ENCODE measurements around the gene SLC7A10. TPM values are rescaled to one million over a fixed set of nuclear protein-coding genes. Genes with fewer than 3 reads are reported as not detected.

Gene SLC7A10
- total RNA-seq, 1 donor = not detected

DNA sequence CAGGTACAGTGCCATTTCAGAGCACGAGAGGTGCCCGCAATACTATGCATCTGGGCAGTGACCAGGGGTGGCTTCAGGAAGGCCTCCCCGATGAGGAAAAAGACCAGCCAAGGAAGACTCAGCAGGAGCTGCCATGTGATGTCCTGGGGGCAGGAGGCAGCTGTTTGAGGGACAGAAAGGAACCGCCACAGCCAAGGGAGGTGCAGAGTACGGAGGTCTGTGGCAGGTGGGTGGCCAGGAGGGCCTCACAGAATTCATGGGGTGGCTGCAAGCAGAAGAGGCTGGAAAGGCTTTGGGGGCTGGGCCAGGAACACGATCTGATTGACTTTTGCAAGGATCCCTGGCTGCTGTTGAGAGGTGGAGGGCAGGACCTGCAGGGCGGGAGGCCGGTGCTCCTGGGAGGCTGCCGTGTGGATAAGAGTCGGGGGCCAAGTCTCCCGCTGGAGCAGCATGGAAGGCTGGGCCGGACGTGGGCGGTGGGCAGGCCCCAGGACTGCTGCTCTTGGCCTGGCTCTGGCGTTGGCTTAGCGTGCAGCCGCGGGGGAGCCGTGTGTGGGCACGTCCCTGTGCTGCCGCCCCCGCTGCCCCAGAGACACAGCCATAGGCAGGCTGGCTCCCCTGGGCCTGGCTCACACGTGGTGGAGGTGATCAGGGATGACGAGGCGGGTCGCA lies 47.6 kb upstream of the SLC7A10 start:
- no peaks in the 10 kb centered on the region for H3K36me3 ChIP-seq (ENCODE audit: insufficient read depth, low read length)
- H3K4me3 ChIP-seq (ENCODE audit: insufficient read depth, low read length) = no peak overlapping the region
- TF ChIP-seq, protein P1, sequence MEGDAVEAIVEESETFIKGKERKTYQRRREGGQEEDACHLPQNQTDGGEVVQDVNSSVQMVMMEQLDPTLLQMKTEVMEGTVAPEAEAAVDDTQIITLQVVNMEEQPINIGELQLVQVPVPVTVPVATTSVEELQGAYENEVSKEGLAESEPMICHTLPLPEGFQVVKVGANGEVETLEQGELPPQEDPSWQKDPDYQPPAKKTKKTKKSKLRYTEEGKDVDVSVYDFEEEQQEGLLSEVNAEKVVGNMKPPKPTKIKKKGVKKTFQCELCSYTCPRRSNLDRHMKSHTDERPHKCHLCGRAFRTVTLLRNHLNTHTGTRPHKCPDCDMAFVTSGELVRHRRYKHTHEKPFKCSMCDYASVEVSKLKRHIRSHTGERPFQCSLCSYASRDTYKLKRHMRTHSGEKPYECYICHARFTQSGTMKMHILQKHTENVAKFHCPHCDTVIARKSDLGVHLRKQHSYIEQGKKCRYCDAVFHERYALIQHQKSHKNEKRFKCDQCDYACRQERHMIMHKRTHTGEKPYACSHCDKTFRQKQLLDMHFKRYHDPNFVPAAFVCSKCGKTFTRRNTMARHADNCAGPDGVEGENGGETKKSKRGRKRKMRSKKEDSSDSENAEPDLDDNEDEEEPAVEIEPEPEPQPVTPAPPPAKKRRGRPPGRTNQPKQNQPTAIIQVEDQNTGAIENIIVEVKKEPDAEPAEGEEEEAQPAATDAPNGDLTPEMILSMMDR (IDR thresholded peaks at IDR 0.05; ENCODE audit: extremely low read depth, low read depth, low read length) = no peak
- H2AFZ ChIP-seq (ENCODE audit: low read length) = peak overlapping the region; percentile 2
- H3K9me3 ChIP-seq (ENCODE audit: low read depth, low read length) = no peaks in the 10 kb centered on the region
- H3K79me2 ChIP-seq (ENCODE audit: insufficient read depth, low read length) = no peaks in the 10 kb centered on the region
- H4K20me1 ChIP-seq (ENCODE audit: insufficient read depth, low read length) = no peaks in the 10 kb centered on the region
- peaks cover 16% of the 10 kb centered on the region for H3K4me1 ChIP-seq (ENCODE audit: insufficient read depth, low read length)
- H3K27ac ChIP-seq (ENCODE audit: low read depth, low read length) = no peak overlapping the region
- H3K4me2 ChIP-seq (ENCODE audit: insufficient read depth, low read length) = peak overlapping the region; percentile 50
- no peaks in the 10 kb centered on the region for H3K27me3 ChIP-seq (ENCODE audit: insufficient read depth, low read length)
- no peak for DNase-seq (ENCODE audit: insufficient read length, low spot score, missing footprints)

- no peak for DNase-seq (ENCODE audit: insufficient read length, low spot score, missing footprints)
- H3K9me3 ChIP-seq (ENCODE audit: low read depth, low read length) = no peaks in the 10 kb centered on the region
- no peak overlapping the region for H3K4me3 ChIP-seq (ENCODE audit: insufficient read depth, low read length)
- H3K4me2 ChIP-seq (ENCODE audit: insufficient read depth, low read length) = no peak overlapping the region
- TF ChIP-seq, protein P1 (IDR thresholded peaks at IDR 0.05; ENCODE audit: extremely low read depth, low read depth, low read length) = no peak
- no peaks in the 10 kb centered on the region for H3K27me3 ChIP-seq (ENCODE audit: insufficient read depth, low read length)
- H2AFZ ChIP-seq (ENCODE audit: low read length) = no peak overlapping the region
- H3K36me3 ChIP-seq (ENCODE audit: insufficient read depth, low read length) = no peaks in the 10 kb centered on the region
- H3K79me2 ChIP-seq (ENCODE audit: insufficient read depth, low read length) = no peaks in the 10 kb centered on the region
- H3K4me1 ChIP-seq (ENCODE audit: insufficient read depth, low read length) = peaks cover 16% of the 10 kb centered on the region
- H4K20me1 ChIP-seq (ENCODE audit: insufficient read depth, low read length) = no peaks in the 10 kb centered on the region
- no peak overlapping the region for H3K27ac ChIP-seq (ENCODE audit: low read depth, low read length)
Observed at GRCh38 chr19:33271246-33272021, 45.8 kb upstream of the SLC7A10 start.

DNA sequence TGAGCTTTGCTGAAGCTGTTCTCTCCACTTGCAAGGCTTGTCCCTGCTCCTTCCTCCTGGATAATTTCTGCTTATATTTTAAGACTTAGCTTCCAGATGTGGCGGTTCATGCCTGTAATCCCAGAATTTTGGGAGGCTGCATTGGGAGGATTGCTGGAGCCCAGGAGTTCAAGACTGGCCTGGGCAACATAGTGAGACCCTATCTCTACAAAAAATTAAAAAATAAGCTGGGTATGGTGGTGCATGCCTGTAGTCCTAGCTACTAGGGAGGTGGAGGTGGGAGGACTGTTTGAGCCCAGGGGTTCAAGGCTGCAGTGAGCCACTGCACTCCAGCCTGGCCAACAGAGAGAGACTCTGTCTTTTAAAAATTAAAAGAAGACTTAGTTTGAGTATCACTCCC lies 45.1 kb upstream of the SLC7A10 start:
- no peaks in the 10 kb centered on the region for H3K36me3 ChIP-seq (ENCODE audit: insufficient read depth, low read length)
- DNase-seq (ENCODE audit: insufficient read length, low spot score, missing footprints) = no peak
- H3K4me2 ChIP-seq (ENCODE audit: insufficient read depth, low read length) = no peak overlapping the region
- H2AFZ ChIP-seq (ENCODE audit: low read length) = no peak overlapping the region
- TF ChIP-seq, protein P1 (IDR thresholded peaks at IDR 0.05; ENCODE audit: extremely low read depth, low read depth, low read length) = no peak
- no peak overlapping the region for H3K4me3 ChIP-seq (ENCODE audit: insufficient read depth, low read length)
- no peaks in the 10 kb centered on the region for H4K20me1 ChIP-seq (ENCODE audit: insufficient read depth, low read length)
- no peaks in the 10 kb centered on the region for H3K27me3 ChIP-seq (ENCODE audit: insufficient read depth, low read length)
- peaks cover 16% of the 10 kb centered on the region for H3K4me1 ChIP-seq (ENCODE audit: insufficient read depth, low read length)
- no peak overlapping the region for H3K27ac ChIP-seq (ENCODE audit: low read depth, low read length)
- H3K79me2 ChIP-seq (ENCODE audit: insufficient read depth, low read length) = no peaks in the 10 kb centered on the region
- no peaks in the 10 kb centered on the region for H3K9me3 ChIP-seq (ENCODE audit: low read depth, low read length)

GRCh38 chr19:33269016-33269415 lies 43.4 kb upstream of the SLC7A10 start:
- no peak for DNase-seq (ENCODE audit: insufficient read length, low spot score, missing footprints)
- H3K27ac ChIP-seq (ENCODE audit: low read depth, low read length) = no peak overlapping the region
- H3K4me2 ChIP-seq (ENCODE audit: insufficient read depth, low read length) = no peak overlapping the region
- no peak overlapping the region for H3K4me3 ChIP-seq (ENCODE audit: insufficient read depth, low read length)
- H3K36me3 ChIP-seq (ENCODE audit: insufficient read depth, low read length) = no peaks in the 10 kb centered on the region
- no peaks in the 10 kb centered on the region for H3K79me2 ChIP-seq (ENCODE audit: insufficient read depth, low read length)
- TF ChIP-seq, protein P1 (IDR thresholded peaks at IDR 0.05; ENCODE audit: extremely low read depth, low read depth, low read length) = no peak
- H4K20me1 ChIP-seq (ENCODE audit: insufficient read depth, low read length) = no peaks in the 10 kb centered on the region
- H3K27me3 ChIP-seq (ENCODE audit: insufficient read depth, low read length) = no peaks in the 10 kb centered on the region
- H3K9me3 ChIP-seq (ENCODE audit: low read depth, low read length) = no peaks in the 10 kb centered on the region
- no peak overlapping the region for H2AFZ ChIP-seq (ENCODE audit: low read length)
- H3K4me1 ChIP-seq (ENCODE audit: insufficient read depth, low read length) = peaks cover 8% of the 10 kb centered on the region

Data from osteoblast (primary cell).